ENCODE data around the gene METTL9. TPM values are rescaled to one million over a fixed set of nuclear protein-coding genes. Genes with fewer than 3 reads are reported as not detected.
A peak's percentile ranks its signal among the peaks of the same experiment; 100 is the strongest.

Gene METTL9
- total and polyA plus RNA-seq, 2 experiments from 2014 or later: 72.5 to 152 TPM

GRCh38 chr16:21598206-21598605, 1.2 kb upstream of the METTL9 start:
- peaks cover 3% of the 10 kb centered on the region for H3K27me3 Mint-ChIP-seq (ENCODE audit: insufficient read depth, low read depth, poor library complexity)
- peaks cover 10% of the 10 kb centered on the region; the same call in 1 of the 2 replicates for H3K4me1 ChIP-seq (ENCODE audit: insufficient read depth)
- DNase-seq (ENCODE audit: low spot score): no peak
- no peaks in the 10 kb centered on the region for H3K9me2 ChIP-seq (ENCODE audit: insufficient read depth)
- no peaks in the 10 kb centered on the region for H3F3A ChIP-seq (replicated peaks; ENCODE audit: low read depth)
- H3K36me3 Mint-ChIP-seq (ENCODE audit: low read depth): no peaks in the 10 kb centered on the region
- H3K4me2 ChIP-seq: peak overlapping the region; percentile 87
- peak overlapping the region; percentile 94 for H3K4me3 ChIP-seq
- peak overlapping the region; percentile 92 for H3K4me3 Mint-ChIP-seq
- H3K4me1 Mint-ChIP-seq: peaks cover 25% of the 10 kb centered on the region
- no peak for ATAC-seq
- H3K27me3 ChIP-seq (ENCODE audit: insufficient read depth): no peaks in the 10 kb centered on the region
- no peaks in the 10 kb centered on the region for H3K9me3 Mint-ChIP-seq
- no peak overlapping the region for H3K27ac ChIP-seq (ENCODE audit: low read depth)
- H2AFZ ChIP-seq: peak overlapping the region; percentile 95
- no peak for TF ChIP-seq ZNF331 (CRISPR knock-in tag; IDR thresholded peaks at IDR 0.05; ENCODE audit: low read depth)
- no peak for TF ChIP-seq CREB1 (CRISPR knock-in tag; IDR thresholded peaks at IDR 0.05; ENCODE audit: low read depth)
- TF ChIP-seq POLR2AphosphoS5 (IDR thresholded peaks at IDR 0.05; ENCODE audit: low read depth): no peak
- H3K27ac Mint-ChIP-seq: peak overlapping the region; percentile 94
- peaks cover 16% of the 10 kb centered on the region; the same call in 1 of the 2 replicates for H4K20me1 ChIP-seq (replicated peaks; ENCODE audit: insufficient read depth)
- H3K36me3 ChIP-seq (ENCODE audit: insufficient read depth): no peaks in the 10 kb centered on the region
- peaks cover 32% of the 10 kb centered on the region for H3K79me2 ChIP-seq (replicated peaks; ENCODE audit: insufficient read depth)

- no peaks in the 10 kb centered on the region for H3K36me3 Mint-ChIP-seq (ENCODE audit: low read depth)
- Histone ChIP-seq H3K79me2 (replicated peaks; ENCODE audit: insufficient read depth) (peaks cover 37% of the 10 kb centered on the region), H3K4me1 (ENCODE audit: insufficient read depth) (peaks cover 10% of the 10 kb centered on the region; the same call in 1 of the 2 replicates), H3K27me3 (ENCODE audit: insufficient read depth) (no peaks in the 10 kb centered on the region), H3K27ac (ENCODE audit: low read depth) (peak overlapping the region; percentile 87), H3K4me2 (peak overlapping the region; percentile 87), H4K20me1 (replicated peaks; ENCODE audit: insufficient read depth) (peaks cover 16% of the 10 kb centered on the region; the same call in 1 of the 2 replicates), H2AFZ (peak overlapping the region; percentile 95), H3K9me2 (ENCODE audit: insufficient read depth) (no peaks in the 10 kb centered on the region), H3K36me3 (ENCODE audit: insufficient read depth) (no peaks in the 10 kb centered on the region), H3K4me3 (peak overlapping the region; percentile 94), H3F3A (replicated peaks; ENCODE audit: low read depth) (no peaks in the 10 kb centered on the region)
- H3K27ac Mint-ChIP-seq: peak overlapping the region; percentile 94
- ATAC-seq: no peak; the same call in 2 of the 3 replicates
- peaks cover 25% of the 10 kb centered on the region for H3K4me1 Mint-ChIP-seq
- no peaks in the 10 kb centered on the region for H3K9me3 Mint-ChIP-seq
- peaks cover 3% of the 10 kb centered on the region for H3K27me3 Mint-ChIP-seq (ENCODE audit: insufficient read depth, low read depth, poor library complexity)
- no peak for TF ChIP-seq ZNF462 (CRISPR knock-in tag; IDR thresholded peaks at IDR 0.05)
- no peak for TF ChIP-seq ETS1 (IDR thresholded peaks at IDR 0.05)
- TF ChIP-seq CREB1 (CRISPR knock-in tag; IDR thresholded peaks at IDR 0.05; ENCODE audit: low read depth): no peak
- peak; percentile 42 for DNase-seq (ENCODE audit: low spot score)
- peak overlapping the region; percentile 92 for H3K4me3 Mint-ChIP-seq
Measured at GRCh38 chr16:21598701-21599121, 666 bp upstream of the METTL9 start.

Data from GM23338 (cell line).